Left ventricle myocardium superior (tissue), 1 donor: ENCODE data around the gene POLR3GL. TPM values are rescaled to one million over a fixed set of nuclear protein-coding genes. Genes with fewer than 3 reads are reported as not detected.

Experiments used
- ATAC-seq: fragments of 200-7000 bp; cut with Tn5 transposase; one replicate; pipeline ENCODE4 v1.9.1; 2020; ENCODE audit warnings: mild to moderate bottlenecking, moderate library complexity
- DNase-seq: peaks from one replicate; pipeline ENCODE4 v3.0.0-alpha.2; 2020
- intact Hi-C: fragments of 100-400 bp; cut with micrococcal nuclease; formaldehyde crosslinking; loops from one replicate; pipeline ENCODE4 v1.11.0; 2022
- total RNA-seq: library from RNA; stranded (reverse); fragmentation: NEBNext Ultra II Directional; extraction: Animal tissue kit (Norgen Biotek cat#: 25700); gene quantifications from one replicate; pipeline ENCODE4 v1.2.1, GENCODE V29; 2021
- donor health status: DM: no; HTN: yes; CAD: no; lungs with severe emphysema.

The POLR3GL gene
- total RNA-seq, 1 donor from 2014 or later: 44.0 TPM

GRCh38 chr1:145985502-145986439 is 21.3 kb downstream of the POLR3GL start:
- ATAC-seq: peak; percentile 41
- peak; percentile 74 for DNase-seq
- intact Hi-C loops: no loop called here

GRCh38 chr1:145986551-145986950 is 22.1 kb downstream of the POLR3GL start:
- intact Hi-C loops: no loop called here
- no peak for ATAC-seq
- DNase-seq: no peak

GRCh38 chr1:145987926-145988325 is 23.4 kb downstream of the POLR3GL start:
- ATAC-seq: no peak
- intact Hi-C loops: no loop called here
- no peak for DNase-seq

GRCh38 chr1:145988773-145989172 is 24.3 kb downstream of the POLR3GL start:
- DNase-seq (no peak), ATAC-seq (no peak)
- intact Hi-C loops: no loop called here

GRCh38 chr1:145990249-145990855 is 25.9 kb downstream of the POLR3GL start:
- DNase-seq: peak; percentile 64
- intact Hi-C loops: no loop called here
- peak; percentile 13 for ATAC-seq

- intact Hi-C loops: no loop called here
- peak; percentile 32 for ATAC-seq
- DNase-seq: no peak
Measured at GRCh38 chr1:145991735-145992412, 27.4 kb downstream of the POLR3GL start.

GRCh38 chr1:145992502-145992936 is 28.0 kb downstream of the POLR3GL start:
- ATAC-seq (peak; percentile 0), DNase-seq (no peak)
- intact Hi-C loops: no loop called here

- no peak for DNase-seq
- no peak for ATAC-seq
- intact Hi-C loops: no loop called here
Measured at GRCh38 chr1:145992958-145993617, 28.6 kb downstream of the POLR3GL start.

- intact Hi-C loops: no loop called here
- DNase-seq: no peak
- no peak for ATAC-seq
Measured at GRCh38 chr1:145993618-145994390, 29.3 kb downstream of the POLR3GL start.

GRCh38 chr1:145994391-145995120 is 30.1 kb downstream of the POLR3GL start:
- DNase-seq (peak; percentile 48), ATAC-seq (no peak)
- intact Hi-C loops: no loop called here

- intact Hi-C loops: no loop called here
- no peak for ATAC-seq
- DNase-seq: no peak
Measured at GRCh38 chr1:145995148-145995881, 30.8 kb downstream of the POLR3GL start.

GRCh38 chr1:145995964-145996432 is 31.5 kb downstream of the POLR3GL start:
- intact Hi-C loops: no loop called here

GRCh38 chr1:145996433-145997015 is 32.0 kb downstream of the POLR3GL start, which contains the start of gene TXNIP:
Gene TXNIP, minus strand, starts transcription at chr1:145996579. Its CDS starts 313 bp downstream, at chr1:145996266.
- DNase-seq: peak; percentile 99
- intact Hi-C loops: no loop called here
- ATAC-seq: peak; percentile 79

More at GRCh38 chr1:145995964-145996432, 31.5 kb downstream of the POLR3GL start:
- ATAC-seq (no peak), DNase-seq (no peak)

GRCh38 chr1:145997016-145997717 is 32.7 kb downstream of the POLR3GL start:
- DNase-seq (peak; percentile 52), ATAC-seq (peak; percentile 24)
- intact Hi-C loops: no loop called here

GRCh38 chr1:145997718-145998023 is 33.2 kb downstream of the POLR3GL start:
- DNase-seq (no peak), ATAC-seq (no peak)
- intact Hi-C loops: no loop called here

GRCh38 chr1:145999321-146000024 is 35.0 kb downstream of the POLR3GL start:
- ATAC-seq: peak; percentile 49

More at GRCh38 chr1:145999321-146000024, 35.0 kb downstream of the POLR3GL start:
- intact Hi-C loops: no loop called here
- DNase-seq: peak; percentile 63
